Epithelial cell of esophagus (primary cell): ENCODE results near the gene SORCS1.

Source experiments
- DNase-seq: peaks from one replicate; pipeline ENCODE4 v3.0.0; 2010; ENCODE audit warnings: low read depth
- H3K4me3 ChIP-seq: 2 replicates; pipeline ENCODE4 v1.5.1; 2011; ENCODE audit warnings: mild to moderate bottlenecking, low read length, control low read depth
- TF ChIP-seq, protein P1 (sequence below): IDR thresholded peaks from 2 replicates; pipeline ENCODE4 v1.5.1; 2011; ENCODE audit warnings: low read depth, mild to moderate bottlenecking, low read length, control low read depth, inconsistent platforms; ENCODE audit not compliant: insufficient read depth; ENCODE audit errors: missing control alignments

SORCS1 gene

DNA sequence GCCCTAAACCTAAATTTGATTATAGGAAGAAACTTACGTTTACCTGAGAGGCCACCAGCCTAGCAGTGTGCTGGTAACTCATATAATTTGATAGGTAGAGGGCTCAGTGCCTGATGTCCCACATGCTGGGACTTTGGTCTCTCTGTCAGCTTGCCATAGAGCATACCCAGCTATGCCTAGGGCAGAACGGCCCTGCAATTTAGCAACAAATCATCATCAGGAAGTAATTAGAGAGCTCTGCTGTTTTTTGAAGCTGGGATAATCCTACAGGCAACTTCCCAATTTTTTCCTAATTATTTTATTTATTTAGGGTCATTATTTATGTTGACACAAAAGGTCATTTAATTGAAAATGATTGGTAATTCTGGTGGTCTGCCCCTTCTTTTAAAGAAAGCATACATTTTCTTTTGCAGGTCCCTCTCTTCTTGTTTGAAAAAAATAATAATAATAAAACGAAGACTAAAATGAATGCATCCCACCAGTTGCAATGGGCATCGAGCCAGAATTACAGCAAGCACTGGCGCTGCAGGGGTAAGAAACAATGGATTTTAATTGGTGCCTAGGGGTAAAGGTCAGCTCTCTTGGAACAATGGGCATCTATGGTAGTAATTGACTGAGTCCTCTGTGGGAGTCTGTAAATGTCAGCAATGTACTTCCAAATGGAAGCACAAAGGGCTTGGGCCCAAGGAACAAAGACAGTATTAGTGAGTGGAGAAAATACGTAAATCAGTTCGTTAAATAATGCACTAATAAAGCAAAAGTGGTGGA, 348.0 kb downstream of the SORCS1 start:
- TF ChIP-seq, protein P1, sequence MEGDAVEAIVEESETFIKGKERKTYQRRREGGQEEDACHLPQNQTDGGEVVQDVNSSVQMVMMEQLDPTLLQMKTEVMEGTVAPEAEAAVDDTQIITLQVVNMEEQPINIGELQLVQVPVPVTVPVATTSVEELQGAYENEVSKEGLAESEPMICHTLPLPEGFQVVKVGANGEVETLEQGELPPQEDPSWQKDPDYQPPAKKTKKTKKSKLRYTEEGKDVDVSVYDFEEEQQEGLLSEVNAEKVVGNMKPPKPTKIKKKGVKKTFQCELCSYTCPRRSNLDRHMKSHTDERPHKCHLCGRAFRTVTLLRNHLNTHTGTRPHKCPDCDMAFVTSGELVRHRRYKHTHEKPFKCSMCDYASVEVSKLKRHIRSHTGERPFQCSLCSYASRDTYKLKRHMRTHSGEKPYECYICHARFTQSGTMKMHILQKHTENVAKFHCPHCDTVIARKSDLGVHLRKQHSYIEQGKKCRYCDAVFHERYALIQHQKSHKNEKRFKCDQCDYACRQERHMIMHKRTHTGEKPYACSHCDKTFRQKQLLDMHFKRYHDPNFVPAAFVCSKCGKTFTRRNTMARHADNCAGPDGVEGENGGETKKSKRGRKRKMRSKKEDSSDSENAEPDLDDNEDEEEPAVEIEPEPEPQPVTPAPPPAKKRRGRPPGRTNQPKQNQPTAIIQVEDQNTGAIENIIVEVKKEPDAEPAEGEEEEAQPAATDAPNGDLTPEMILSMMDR, result no peak
- no peak for DNase-seq
- no peak overlapping the region for H3K4me3 ChIP-seq

DNA sequence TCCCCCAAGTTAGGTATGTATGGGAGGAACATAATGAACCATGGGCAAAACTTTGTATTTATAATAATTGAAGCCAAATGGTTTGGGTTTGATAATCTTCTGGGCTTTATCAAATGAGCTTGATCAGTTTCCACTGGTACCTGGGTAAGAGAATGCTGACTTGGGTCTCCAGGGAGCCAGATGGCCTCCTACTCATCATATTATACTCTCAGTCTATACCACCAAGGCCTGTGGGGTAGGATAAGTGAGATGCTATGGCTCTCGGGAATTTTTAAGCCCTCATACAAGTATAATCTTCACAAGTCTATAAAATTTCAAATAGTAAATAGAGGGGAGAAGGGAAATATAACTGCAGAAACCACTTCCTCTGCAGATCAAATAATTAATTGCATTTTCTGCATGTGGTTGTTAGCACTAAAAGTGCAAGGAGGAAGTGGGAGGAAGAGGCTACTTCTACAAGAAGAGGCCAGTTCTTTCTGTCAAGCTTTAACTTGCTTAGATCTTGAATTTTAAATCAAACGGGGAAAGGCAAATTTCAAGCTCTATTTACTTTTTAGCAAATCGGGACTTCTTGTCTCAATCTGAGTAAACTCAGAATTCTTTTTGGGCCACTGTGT, 349.0 kb downstream of the SORCS1 start:
- no peak for DNase-seq
- H3K4me3 ChIP-seq, result no peak overlapping the region
- TF ChIP-seq, protein P1, result no peak

DNA sequence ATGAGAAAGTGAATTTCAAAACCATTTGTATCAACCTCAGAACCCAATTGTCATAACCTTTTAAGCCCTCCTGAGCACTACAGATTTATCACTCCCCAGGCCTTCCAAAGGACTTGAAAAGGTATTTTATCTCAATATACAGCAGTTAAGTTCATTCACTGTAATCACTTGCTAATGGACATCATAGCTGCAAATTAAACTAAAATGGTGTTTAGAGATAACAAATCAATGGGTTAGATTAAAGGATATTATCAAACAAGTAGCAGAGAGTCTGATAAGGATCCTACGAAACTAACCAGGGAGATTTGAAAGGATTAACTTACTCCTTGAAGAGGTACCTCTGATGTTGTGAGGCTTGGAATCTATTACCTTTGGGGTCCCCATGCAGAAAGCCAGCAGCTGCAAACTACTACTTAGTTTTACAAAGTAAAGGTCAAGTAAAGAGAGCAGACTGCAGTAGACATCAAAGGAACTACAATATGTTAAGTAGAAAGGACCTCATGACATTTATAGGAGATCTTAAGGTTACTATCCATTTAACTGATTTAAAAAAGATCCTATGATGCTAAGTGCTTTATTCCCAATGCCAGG, 359.4 kb downstream of the SORCS1 start:
- no peak for DNase-seq
- TF ChIP-seq, protein P1, result no peak
- H3K4me3 ChIP-seq, result no peak overlapping the region

DNA sequence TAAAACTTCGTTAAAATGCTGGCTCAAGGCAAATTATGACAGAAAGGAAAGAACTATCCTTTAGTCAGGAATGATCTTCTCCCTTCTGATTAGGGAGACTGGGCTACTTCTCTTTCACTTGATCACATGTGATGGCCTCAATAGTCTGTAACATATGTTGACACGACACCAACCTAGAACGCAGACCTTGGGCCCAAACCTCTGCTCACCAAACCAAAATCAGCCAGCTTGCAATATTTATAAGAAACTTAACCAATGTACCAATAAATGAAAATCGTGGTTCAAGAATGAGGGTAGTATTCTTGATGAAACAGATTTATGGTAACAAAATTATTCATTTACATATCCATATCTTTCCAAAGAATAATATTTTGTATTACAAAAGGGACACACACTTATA, 361.6 kb downstream of the SORCS1 start:
- DNase-seq, result no peak
- TF ChIP-seq, protein P1, result no peak
- no peak overlapping the region for H3K4me3 ChIP-seq

DNA sequence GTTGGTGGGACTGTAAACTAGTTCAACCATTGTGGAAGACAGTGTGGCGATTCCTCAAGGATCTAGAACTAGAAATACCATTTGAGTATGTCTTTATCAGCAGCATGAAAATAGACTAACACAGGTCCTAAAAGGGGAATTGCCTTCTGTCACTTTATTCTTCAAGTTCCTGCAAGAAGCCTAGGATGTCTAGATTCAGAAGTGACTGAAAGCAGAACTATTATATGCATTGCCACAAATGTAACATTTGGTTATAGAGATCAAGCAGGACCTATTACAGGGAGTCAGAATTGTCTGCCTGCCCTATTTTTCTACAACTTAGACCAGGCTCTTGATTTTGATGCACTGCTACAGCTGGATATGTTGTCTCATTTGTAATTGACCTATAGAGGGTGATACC, 364.7 kb downstream of the SORCS1 start:
- TF ChIP-seq, protein P1, result no peak
- DNase-seq, result no peak
- no peak overlapping the region for H3K4me3 ChIP-seq

DNA sequence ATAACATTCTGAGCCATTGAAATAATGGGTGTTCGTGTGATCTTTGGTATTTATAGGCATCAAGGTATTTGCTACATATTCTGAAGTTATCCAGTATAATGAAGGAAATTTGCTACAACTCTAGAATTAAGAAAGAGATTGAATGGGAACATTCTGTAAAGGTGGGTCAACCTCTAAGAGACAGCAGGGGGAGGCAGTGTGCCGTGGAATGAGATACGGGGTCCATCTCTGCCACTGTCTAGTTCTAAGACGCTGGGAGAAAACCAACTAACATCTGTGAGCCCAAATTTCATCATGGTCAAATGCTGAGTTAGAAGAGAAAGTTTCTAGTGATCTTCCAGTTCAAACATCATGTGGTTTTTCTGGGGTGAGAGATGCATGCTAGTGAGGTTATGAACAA, 368.9 kb downstream of the SORCS1 start:
- no peak overlapping the region for H3K4me3 ChIP-seq

More for the DNA sequence above, 368.9 kb downstream of the SORCS1 start:
- TF ChIP-seq, protein P1, result no peak
- DNase-seq, result no peak
